ENCODE results near the gene TBX10. TPM values are rescaled to one million over a fixed set of nuclear protein-coding genes. Genes with fewer than 3 reads are reported as not detected.

The TBX10 gene
- total and polyA plus RNA-seq, 4 donors = 0.12 to 0.43 TPM; not detected in 2

DNA sequence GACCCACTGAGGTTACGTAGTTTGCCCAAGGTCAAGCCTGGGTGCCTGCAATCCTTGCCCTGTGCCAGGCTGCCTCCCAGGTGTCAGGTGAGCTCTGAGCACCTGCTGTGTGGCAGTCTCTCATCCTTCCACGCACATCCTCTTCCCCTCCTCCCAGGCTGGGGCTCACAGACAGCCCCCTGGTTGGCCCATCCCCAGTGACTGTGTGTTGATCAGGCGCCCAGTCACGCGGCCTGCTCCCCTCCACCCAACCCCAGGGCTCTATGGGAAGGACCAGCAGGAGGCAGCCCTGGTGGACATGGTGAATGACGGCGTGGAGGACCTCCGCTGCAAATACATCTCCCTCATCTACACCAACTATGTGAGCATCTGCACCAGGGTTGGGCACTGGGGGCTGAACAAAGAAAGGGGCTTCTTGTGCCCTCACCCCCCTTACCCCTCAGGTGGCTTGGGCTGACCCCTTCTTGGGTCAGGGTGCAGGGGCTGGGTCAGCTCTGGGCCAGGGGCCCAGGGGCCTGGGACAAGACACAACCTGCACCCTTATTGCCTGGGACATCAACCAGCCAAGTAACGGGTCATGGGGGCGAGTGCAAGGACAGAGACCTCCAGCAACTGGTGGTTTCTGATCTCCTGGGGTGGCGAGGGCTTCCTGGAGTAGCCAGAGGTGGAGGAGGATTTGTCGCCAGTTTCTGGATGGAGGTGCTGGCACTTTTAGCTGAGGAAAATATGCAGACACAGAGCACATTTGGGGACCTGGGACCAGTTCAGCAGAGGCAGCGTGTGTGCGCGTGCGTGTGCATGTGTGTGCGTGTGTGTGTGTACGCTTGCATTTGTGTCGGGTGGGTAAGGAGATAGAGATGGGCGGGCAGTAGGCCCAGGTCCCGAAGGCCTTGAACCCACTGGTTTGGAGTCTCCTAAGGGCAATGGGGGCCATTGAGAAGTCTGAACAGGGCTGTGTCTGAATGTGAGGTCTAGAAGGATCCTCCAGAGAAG lies 54.4 kb downstream of the TBX10 start:
- H3K9me3 ChIP-seq (ENCODE audit: control insufficient read depth in 4 of 4, low read length in 3 of 4) = no peaks in the 10 kb centered on the region
- no peak overlapping the region for H3K4me3 ChIP-seq (ENCODE audit: low read depth in 1 of 3, low read length in 3 of 3)
- no peaks in the 10 kb centered on the region for H3K27me3 ChIP-seq (ENCODE audit: control insufficient read depth in 4 of 4, insufficient read depth in 4 of 4, low read length in 3 of 4)
- TF ChIP-seq, protein P1, sequence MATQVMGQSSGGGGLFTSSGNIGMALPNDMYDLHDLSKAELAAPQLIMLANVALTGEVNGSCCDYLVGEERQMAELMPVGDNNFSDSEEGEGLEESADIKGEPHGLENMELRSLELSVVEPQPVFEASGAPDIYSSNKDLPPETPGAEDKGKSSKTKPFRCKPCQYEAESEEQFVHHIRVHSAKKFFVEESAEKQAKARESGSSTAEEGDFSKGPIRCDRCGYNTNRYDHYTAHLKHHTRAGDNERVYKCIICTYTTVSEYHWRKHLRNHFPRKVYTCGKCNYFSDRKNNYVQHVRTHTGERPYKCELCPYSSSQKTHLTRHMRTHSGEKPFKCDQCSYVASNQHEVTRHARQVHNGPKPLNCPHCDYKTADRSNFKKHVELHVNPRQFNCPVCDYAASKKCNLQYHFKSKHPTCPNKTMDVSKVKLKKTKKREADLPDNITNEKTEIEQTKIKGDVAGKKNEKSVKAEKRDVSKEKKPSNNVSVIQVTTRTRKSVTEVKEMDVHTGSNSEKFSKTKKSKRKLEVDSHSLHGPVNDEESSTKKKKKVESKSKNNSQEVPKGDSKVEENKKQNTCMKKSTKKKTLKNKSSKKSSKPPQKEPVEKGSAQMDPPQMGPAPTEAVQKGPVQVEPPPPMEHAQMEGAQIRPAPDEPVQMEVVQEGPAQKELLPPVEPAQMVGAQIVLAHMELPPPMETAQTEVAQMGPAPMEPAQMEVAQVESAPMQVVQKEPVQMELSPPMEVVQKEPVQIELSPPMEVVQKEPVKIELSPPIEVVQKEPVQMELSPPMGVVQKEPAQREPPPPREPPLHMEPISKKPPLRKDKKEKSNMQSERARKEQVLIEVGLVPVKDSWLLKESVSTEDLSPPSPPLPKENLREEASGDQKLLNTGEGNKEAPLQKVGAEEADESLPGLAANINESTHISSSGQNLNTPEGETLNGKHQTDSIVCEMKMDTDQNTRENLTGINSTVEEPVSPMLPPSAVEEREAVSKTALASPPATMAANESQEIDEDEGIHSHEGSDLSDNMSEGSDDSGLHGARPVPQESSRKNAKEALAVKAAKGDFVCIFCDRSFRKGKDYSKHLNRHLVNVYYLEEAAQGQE (IDR thresholded peaks at IDR 0.05) = no peak
- TF ChIP-seq HNF4G (IDR thresholded peaks at IDR 0.05) (no peak), ZBTB33 (IDR thresholded peaks at IDR 0.05) (no peak), FOXA2 (IDR thresholded peaks at IDR 0.05) (no peak), YY1 (IDR thresholded peaks at IDR 0.05) (no peak), FOXA1 (IDR thresholded peaks at IDR 0.05) (no peak), HNF4A (conservative IDR thresholded peaks at IDR 0.05) (no peak), SP1 (IDR thresholded peaks at IDR 0.05) (no peak), JUND (IDR thresholded peaks at IDR 0.05) (no peak), NR2F2 (IDR thresholded peaks at IDR 0.05) (no peak), GABPA (IDR thresholded peaks at IDR 0.05 in 1 of 2, conservative IDR thresholded peaks at IDR 0.05 in 1 of 2) (no peak), TAF1 (conservative IDR thresholded peaks at IDR 0.05) (no peak)
- TF ChIP-seq, protein P2, sequence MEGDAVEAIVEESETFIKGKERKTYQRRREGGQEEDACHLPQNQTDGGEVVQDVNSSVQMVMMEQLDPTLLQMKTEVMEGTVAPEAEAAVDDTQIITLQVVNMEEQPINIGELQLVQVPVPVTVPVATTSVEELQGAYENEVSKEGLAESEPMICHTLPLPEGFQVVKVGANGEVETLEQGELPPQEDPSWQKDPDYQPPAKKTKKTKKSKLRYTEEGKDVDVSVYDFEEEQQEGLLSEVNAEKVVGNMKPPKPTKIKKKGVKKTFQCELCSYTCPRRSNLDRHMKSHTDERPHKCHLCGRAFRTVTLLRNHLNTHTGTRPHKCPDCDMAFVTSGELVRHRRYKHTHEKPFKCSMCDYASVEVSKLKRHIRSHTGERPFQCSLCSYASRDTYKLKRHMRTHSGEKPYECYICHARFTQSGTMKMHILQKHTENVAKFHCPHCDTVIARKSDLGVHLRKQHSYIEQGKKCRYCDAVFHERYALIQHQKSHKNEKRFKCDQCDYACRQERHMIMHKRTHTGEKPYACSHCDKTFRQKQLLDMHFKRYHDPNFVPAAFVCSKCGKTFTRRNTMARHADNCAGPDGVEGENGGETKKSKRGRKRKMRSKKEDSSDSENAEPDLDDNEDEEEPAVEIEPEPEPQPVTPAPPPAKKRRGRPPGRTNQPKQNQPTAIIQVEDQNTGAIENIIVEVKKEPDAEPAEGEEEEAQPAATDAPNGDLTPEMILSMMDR (IDR thresholded peaks at IDR 0.05; ENCODE audit: low read depth, low read length, missing input control) = no peak
- DNase-seq (ENCODE audit: low spot score) = no peak
- peaks cover 4 to 14% (median 6%) of the 10 kb centered on the region in 4 donors for H3K4me1 ChIP-seq (ENCODE audit: control insufficient read depth in 4 of 4, insufficient read depth in 4 of 4, low read length in 3 of 4)
- WGBS = 93% methylated on average over 21 of the region's 21 CpGs
- no peak overlapping the region for H3K9ac ChIP-seq (ENCODE audit: low read depth in 1 of 2, low read length in 2 of 2)
- H3K27ac ChIP-seq (ENCODE audit: low read depth in 1 of 2, low read length in 2 of 2) = peak overlapping the region in 1 of 2 donors; percentile 78
- H3K36me3 ChIP-seq (ENCODE audit: control insufficient read depth in 4 of 4, insufficient read depth in 3 of 4, low read depth in 1 of 4, low read length in 3 of 4) = no peaks in the 10 kb centered on the region
